Activated naive CD4-positive, alpha-beta T cell treated with anti-CD3 and anti-CD28 coated beads, Interleukin-2, amount 10 ng/mL, durations not matched to agents 7 days and 5 days (primary cell): ENCODE data around the gene UGT1A9.
"Not testable (repeated sequence)": the region's sequence is repeated elsewhere in the genome, so short reads cannot be mapped to it uniquely, and the experiment has no call there.

Experiments
- CTCF ChIA-PET: fragments of 350-600 bp; sonication (Branson Sonifier 250); formaldehyde crosslinking; loops from one replicate; lab custom pipeline; 2021; ENCODE audit warnings: antibody characterized with exemption; lab: Charles Lee
- DNase-seq: peaks from one replicate; pipeline ENCODE4 v3.0.0-alpha.2; 2020
- H3K27ac Mint-ChIP-seq: one replicate; pipeline ENCODE4 v1.8.0; 2021; ENCODE audit warnings: mild to moderate bottlenecking, moderate library complexity, mixed read lengths
- H3K27me3 Mint-ChIP-seq: one replicate; pipeline ENCODE4 v1.8.0; 2021; ENCODE audit warnings: mild to moderate bottlenecking, mixed read lengths
- H3K36me3 Mint-ChIP-seq: one replicate; pipeline ENCODE4 v1.8.0; 2021; ENCODE audit warnings: mixed read lengths
- H3K4me1 Mint-ChIP-seq: one replicate; pipeline ENCODE4 v1.8.0; 2021; ENCODE audit warnings: mixed read lengths
- H3K4me3 Mint-ChIP-seq: one replicate; pipeline ENCODE4 v1.8.0; 2021; ENCODE audit warnings: mild to moderate bottlenecking, moderate library complexity, mixed read lengths
- H3K9me3 Mint-ChIP-seq: one replicate; pipeline ENCODE4 v1.8.0; 2021; ENCODE audit warnings: mixed read lengths

The UGT1A9 gene

DNA sequence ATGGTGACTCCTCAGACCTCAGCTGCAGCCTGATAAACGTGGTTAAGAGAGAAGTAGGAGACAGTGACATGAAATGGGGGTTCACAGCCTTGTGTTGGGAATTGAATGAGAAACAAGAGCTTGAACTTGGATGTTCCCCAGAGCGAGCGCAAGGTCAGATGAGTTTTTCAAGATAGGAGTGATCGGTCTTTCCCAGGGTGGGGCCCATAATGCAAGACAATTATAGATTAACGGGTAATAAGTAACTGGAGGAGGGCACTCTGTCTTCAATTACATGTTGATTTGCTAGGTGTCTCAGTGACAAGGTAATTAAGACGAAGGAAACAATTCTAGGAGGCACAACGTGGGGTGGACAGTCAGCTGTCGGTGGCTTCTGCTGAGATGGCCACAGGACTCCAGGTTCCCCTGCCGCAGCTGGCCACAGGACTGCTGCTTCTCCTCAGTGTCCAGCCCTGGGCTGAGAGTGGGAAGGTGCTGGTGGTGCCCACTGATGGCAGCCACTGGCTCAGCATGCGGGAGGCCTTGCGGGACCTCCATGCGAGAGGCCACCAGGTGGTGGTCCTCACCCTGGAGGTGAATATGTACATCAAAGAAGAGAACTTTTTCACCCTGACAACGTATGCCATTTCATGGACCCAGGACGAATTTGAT lies 41.0 kb downstream of the UGT1A9 start, which contains the start of gene UGT1A5:
Gene UGT1A5, plus strand, starts transcription at position 297 of the 651 bp plus-strand sequence. Its CDS starts 85 bp downstream, at position 382.
- no peak for DNase-seq
- no peak within 1 kb of the TSS for H3K27ac Mint-ChIP-seq
- no peak within 1 kb of the TSS for H3K4me3 Mint-ChIP-seq
- no peaks in the 10 kb centered on the region for H3K9me3 Mint-ChIP-seq
- H3K27me3 Mint-ChIP-seq = peaks cover 34% of the 10 kb centered on the region
- CTCF ChIA-PET = interaction anchor here (0.8 to 2.1 kb wide), 5 partner anchors 22 to 308 kb away, joined by 3 to 5 read pairs (median 4); no protein-coding TSS in a partner anchor
- no peaks in the 10 kb centered on the region for H3K36me3 Mint-ChIP-seq
- H3K4me1 Mint-ChIP-seq = peaks cover 4% of the 10 kb centered on the region

DNA sequence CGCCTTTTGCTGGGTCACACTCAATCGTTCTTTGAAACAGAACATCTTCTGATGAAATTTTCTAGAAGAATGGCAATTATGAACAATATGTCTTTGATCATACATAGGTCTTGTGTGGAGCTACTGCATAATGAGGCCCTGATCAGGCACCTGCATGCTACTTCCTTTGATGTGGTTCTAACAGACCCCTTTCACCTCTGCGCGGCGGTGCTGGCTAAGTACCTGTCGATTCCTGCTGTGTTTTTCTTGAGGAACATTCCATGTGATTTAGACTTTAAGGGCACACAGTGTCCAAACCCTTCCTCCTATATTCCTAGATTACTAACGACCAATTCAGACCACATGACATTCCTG lies 41.5 kb downstream of the UGT1A9 start:
- Mint-ChIP-seq H3K4me3 (no peak overlapping the region), H3K27ac (no peak overlapping the region), H3K4me1 (peaks cover 4% of the 10 kb centered on the region)

DNA sequence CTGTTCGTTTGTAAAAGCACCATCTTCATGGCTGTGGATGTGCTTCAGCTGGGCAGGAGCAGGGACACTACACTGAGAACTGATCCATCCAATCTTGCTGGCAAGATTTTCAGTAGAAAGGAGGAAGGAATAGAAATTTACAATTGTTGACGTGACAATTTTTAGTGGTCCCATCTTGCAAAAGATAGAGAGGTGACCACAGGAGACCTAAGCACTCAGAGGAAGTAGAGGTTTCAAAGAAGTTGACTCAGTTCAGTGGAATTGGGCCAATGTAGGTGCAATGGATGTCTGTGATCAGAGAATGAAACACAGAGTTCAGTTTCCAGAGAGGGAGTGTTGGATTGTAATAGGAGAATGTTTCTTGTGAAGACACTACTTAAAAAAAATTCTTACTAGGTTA lies 42.4 kb downstream of the UGT1A9 start:
- H3K4me3 Mint-ChIP-seq = no peak overlapping the region
- H3K27me3 Mint-ChIP-seq = peaks cover 26% of the 10 kb centered on the region
- no peak for DNase-seq
- no peaks in the 10 kb centered on the region for H3K9me3 Mint-ChIP-seq
- H3K36me3 Mint-ChIP-seq = no peaks in the 10 kb centered on the region
- H3K27ac Mint-ChIP-seq = no peak overlapping the region
- H3K4me1 Mint-ChIP-seq = peaks cover 4% of the 10 kb centered on the region
- CTCF ChIA-PET = no interaction called here

More for the DNA sequence above, 41.5 kb downstream of the UGT1A9 start:
- DNase-seq = no peak
- CTCF ChIA-PET = interaction anchor here (2.1 kb wide), 1 partner anchor 270 kb away, joined by 4 read pairs; no protein-coding TSS in a partner anchor
- Mint-ChIP-seq H3K9me3 (no peaks in the 10 kb centered on the region), H3K36me3 (no peaks in the 10 kb centered on the region), H3K27me3 (peaks cover 33% of the 10 kb centered on the region)

DNA sequence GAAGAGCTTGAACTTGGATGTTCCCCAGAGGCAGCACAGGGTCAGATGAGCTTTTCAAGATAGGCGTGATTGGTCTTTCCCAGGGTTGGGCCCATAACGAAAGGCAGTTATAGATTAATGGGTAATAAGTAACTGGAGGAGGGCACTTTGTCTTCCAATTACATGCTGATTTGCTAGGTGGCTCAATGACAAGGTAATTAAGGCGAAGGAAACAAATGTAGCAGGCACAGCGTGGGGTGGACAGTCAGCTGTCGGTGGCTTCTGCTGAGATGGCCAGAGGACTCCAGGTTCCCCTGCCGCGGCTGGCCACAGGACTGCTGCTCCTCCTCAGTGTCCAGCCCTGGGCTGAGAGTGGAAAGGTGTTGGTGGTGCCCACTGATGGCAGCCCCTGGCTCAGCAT lies 46.9 kb downstream of the UGT1A9 start, which contains the start of gene UGT1A4:
Gene UGT1A4, plus strand, starts transcription at position 185 of the 400 bp plus-strand sequence. Its CDS starts 85 bp downstream, at position 270.
- Mint-ChIP-seq H3K27ac (no peak within 1 kb of the TSS), H3K27me3 (peaks cover 6% of the 10 kb centered on the region), H3K4me1 (peaks cover 4% of the 10 kb centered on the region), H3K4me3 (no peak within 1 kb of the TSS), H3K9me3 (no peaks in the 10 kb centered on the region), H3K36me3 (no peaks in the 10 kb centered on the region)
- no peak for DNase-seq
- CTCF ChIA-PET = no interaction called here

DNA sequence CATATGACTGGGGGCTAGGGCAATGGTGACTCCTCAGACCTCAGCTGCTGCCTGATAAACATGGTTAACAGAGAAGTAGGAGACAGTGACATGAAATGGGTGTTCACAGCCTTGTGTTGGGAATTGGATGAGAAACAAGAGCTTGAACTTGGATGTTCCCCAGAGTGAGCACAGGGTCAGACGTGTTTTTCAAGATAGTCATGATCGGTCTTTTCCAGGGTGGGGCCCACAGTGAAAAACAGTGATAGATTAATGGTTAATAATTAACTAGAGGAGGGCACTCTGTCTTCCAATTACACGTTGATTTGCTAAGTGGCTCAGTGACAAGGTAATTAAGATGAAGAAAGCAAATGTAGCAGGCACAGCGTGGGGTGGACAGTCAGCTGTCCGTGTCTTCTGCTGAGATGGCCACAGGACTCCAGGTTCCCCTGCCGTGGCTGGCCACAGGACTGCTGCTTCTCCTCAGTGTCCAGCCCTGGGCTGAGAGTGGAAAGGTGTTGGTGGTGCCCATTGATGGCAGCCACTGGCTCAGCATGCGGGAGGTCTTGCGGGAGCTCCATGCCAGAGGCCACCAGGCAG lies 57.1 kb downstream of the UGT1A9 start, which contains the start of gene UGT1A3:
Gene UGT1A3, plus strand, starts transcription at position 320 of the 579 bp plus-strand sequence. Its CDS starts 85 bp downstream, at position 405.
- H3K36me3 Mint-ChIP-seq = no peaks in the 10 kb centered on the region
- no peak for DNase-seq
- CTCF ChIA-PET = no interaction called here
- no peak within 1 kb of the TSS for H3K27ac Mint-ChIP-seq
- no peaks in the 10 kb centered on the region for H3K4me1 Mint-ChIP-seq
- H3K27me3 Mint-ChIP-seq = peaks cover 13% of the 10 kb centered on the region
- H3K4me3 Mint-ChIP-seq = no peak within 1 kb of the TSS
- no peaks in the 10 kb centered on the region for H3K9me3 Mint-ChIP-seq

DNA sequence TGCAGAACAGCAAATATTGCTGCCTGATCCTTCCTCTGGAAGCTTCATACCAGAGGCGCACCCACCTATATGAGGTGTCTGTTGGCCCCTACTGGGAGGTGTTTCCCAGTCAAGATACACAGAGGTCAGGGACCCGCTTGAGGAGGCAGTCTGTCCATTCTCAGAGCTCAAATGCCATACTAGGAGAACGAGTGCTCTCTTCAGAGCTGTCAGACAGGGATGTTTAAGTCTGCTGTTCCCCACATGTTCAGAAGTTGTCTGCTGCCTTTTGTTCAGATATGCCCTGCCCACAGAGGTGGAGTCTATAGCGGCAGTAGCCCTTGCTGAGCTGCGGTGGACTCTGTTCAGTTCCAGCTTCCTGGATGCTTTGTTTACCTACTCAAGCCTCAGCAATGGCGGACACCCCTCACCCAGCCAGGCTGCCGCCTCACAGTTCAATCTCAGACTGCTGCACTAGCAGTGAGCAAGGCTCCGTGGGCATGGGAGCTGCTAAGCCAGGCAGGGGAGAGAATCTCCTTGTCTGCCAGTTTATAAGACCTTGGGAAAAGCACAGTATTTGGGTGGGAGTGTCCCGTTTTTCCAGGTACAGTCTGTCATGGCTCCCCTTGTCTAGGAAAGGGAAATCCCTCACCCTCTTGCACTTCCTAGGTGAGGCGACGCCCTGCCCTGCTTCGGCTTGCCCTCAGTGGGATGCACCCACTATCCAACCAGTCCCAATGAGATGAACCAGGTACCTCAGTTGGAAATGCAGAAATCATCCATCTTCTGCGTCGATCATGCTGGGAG lies 65.4 kb downstream of the UGT1A9 start:
- H3K4me3 Mint-ChIP-seq, H3K36me3 Mint-ChIP-seq, H3K27me3 Mint-ChIP-seq, H3K27ac Mint-ChIP-seq, H3K4me1 Mint-ChIP-seq, CTCF ChIA-PET, H3K9me3 Mint-ChIP-seq, DNase-seq: not testable (repeated sequence)

DNA sequence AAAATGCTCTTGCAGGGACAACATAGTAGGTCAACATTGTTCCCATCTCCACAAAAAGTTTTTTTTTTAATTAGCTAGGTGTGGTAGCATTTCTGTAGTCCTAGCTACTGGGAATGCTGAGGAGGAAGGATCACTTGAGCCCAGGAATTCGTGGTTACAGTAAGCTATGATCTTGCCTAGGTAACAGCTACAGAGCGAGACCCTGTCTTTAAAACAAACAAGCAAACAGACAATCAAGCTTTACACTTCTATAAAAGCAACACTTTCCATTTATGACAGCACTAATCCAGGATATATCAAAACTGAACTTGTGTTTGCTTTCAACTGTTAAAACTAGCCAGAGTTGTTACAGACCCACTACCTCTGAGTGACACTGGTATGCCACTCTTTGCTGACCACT lies 69.2 kb downstream of the UGT1A9 start:
- H3K36me3 Mint-ChIP-seq = no peaks in the 10 kb centered on the region
- CTCF ChIA-PET = no interaction called here
- no peak for DNase-seq
- no peaks in the 10 kb centered on the region for H3K4me1 Mint-ChIP-seq
- H3K27me3 Mint-ChIP-seq = peaks cover 12% of the 10 kb centered on the region
- H3K4me3 Mint-ChIP-seq = no peak overlapping the region
- no peaks in the 10 kb centered on the region for H3K9me3 Mint-ChIP-seq
- no peak overlapping the region for H3K27ac Mint-ChIP-seq

DNA sequence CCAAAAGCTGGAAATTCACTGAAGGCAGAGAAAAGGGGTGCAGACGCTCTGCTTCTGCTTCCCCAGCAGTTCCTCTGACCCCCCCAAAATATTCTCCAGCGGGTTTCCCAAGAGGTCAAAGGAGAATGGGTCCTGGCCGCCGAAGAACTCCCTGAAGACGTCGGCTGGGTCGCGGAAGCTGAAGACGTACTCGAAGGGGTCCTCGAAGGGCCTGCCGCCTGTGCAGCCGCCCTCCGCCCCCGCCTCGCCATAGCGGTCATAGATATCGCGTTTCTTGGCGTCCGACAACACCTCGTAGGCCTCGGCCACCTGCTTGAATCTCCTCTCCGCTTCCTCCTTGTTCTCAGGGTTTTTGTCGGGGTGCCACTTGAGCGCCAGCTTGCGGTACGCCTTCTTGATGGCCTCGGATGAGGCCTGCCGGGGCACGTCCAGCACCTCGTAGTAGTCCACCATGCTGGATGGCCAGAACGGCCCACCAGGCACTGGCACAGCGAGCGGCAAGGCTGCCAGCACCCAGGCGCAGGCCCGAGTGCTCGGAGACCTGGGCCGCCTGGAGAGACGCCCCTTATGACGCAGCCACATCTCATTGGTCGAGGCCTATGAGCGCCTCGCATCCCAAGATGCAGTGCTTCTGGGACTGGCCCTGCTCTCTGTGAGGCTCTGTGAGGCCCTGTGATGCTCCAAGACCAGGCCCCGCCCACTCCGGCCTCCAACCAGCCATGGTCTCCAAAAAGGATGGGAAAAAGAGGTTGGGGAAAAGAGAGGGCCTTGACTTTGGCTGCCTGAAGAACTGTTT lies 72.0 kb downstream of the UGT1A9 start:
- CTCF ChIA-PET = no interaction called here
- Mint-ChIP-seq H3K4me3 (no peak overlapping the region), H3K27ac (no peak overlapping the region), H3K36me3 (no peaks in the 10 kb centered on the region), H3K9me3 (no peaks in the 10 kb centered on the region), H3K27me3 (peaks cover 5% of the 10 kb centered on the region), H3K4me1 (no peaks in the 10 kb centered on the region)
- no peak for DNase-seq

DNA sequence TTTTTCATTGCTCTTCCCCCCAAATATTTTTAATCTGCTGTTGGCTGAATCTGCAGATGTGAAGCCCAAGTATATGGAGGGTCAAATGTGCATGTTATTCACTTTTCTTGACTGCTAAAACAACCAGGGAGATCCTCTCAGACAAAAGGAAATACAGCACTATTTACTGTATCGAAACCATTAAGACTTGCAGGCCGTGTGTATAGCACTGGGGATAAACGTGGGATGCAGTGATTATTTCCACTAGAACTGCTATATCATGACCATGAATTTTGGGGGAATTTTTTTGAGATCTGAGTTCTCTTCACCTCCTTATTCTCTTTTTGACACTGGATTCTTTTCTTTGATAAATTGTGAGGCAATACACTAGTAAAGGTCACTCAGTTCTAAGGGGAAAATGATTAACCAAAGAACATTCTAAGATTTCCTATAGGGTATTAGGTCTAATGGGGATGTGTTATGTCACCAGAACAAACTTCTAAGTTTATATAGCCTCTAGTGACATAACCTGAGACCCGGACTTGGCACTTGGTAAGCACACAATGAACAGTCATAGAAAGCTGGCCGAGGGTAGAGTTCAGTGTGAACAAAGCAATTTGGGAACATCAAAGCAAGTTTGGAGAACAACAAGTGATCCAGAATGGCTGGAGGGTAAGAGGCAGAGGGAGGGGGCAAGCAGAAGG lies 73.5 kb downstream of the UGT1A9 start:
- Mint-ChIP-seq H3K9me3 (peaks cover 7% of the 10 kb centered on the region), H3K27me3 (peaks cover 10% of the 10 kb centered on the region), H3K36me3 (no peaks in the 10 kb centered on the region), H3K27ac (no peak overlapping the region), H3K4me3 (no peak overlapping the region), H3K4me1 (no peaks in the 10 kb centered on the region)
- CTCF ChIA-PET = no interaction called here
- no peak for DNase-seq

DNA sequence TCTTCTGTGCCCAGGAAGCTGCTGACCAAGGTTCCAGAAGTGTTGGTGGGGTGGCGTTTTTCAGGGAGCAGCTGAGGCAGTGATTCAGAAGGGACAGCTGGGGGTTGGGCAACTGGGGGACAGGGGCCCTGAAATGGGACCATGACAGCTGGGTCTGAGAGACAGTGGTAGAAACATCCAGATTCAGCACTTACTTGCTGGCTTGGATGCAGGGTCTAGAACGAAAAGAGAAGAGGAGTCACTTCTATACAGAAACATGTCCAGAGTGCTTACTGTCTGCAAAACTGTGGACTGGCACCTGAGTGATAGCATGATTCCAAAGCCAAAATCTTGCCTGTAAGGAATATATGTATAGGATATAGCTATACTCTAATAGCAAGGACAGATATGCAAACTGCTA lies 74.1 kb downstream of the UGT1A9 start:
- CTCF ChIA-PET, H3K4me1 Mint-ChIP-seq, H3K27ac Mint-ChIP-seq, H3K27me3 Mint-ChIP-seq, H3K36me3 Mint-ChIP-seq, DNase-seq, H3K9me3 Mint-ChIP-seq, H3K4me3 Mint-ChIP-seq: not testable (repeated sequence)

DNA sequence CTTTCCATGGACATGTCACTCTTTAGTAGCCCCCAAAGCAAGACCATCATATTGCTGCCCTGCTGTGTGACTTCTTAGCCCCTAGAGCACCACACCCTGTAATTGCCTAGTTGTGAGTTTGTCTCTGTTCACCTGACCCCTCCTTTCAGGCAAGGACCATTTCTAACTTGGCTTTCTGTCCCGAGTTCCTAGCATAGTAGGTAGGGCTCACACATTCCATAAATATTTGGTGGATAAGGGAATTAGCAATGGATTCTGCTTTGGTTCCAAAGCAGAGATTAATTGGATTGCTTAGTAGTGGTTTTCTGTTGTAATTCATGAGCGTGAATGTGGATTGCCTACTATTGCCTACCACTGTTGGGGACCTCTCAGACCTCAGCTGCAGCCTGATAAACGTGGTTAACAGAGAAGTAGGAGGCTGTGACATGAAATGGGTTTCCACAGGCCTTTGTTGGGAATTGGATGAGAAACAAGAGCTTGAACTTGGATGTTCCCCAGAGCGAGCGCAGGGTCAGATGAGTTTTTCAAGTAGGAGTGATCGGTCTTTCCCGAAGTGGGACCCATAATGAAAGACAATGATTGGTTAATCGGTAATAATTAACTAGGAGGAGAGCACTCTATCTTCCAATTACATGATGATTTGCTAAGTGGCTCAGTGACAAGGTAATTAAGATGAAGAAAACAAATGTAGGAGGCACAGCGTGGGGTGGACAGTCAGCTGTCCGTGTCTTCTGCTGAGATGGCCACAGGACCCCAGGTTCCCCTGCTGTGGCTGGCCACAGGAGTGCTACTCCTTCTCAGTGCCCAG lies 75.0 kb downstream of the UGT1A9 start:
- CTCF ChIA-PET = no interaction called here
- no peaks in the 10 kb centered on the region for H3K4me1 Mint-ChIP-seq
- peaks cover 10% of the 10 kb centered on the region for H3K27me3 Mint-ChIP-seq
- H3K4me3 Mint-ChIP-seq = no peak overlapping the region
- H3K9me3 Mint-ChIP-seq = peaks cover 15% of the 10 kb centered on the region
- no peaks in the 10 kb centered on the region for H3K36me3 Mint-ChIP-seq
- H3K27ac Mint-ChIP-seq = no peak overlapping the region
- no peak for DNase-seq

DNA sequence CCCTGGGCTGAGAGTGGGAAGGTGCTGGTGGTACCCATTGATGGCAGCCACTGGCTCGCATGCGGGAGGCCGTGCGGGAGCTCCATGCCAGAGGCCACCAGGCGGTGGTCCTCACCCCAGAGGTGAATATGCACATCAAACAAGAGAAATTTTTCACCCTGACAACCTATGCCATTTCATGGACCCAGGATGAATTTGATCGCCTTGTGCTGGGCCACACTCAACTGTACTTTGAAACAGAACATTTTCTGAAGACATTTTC lies 75.5 kb downstream of the UGT1A9 start:
- Mint-ChIP-seq H3K9me3 (peaks cover 15% of the 10 kb centered on the region), H3K4me1 (no peaks in the 10 kb centered on the region), H3K27ac (no peak overlapping the region), H3K4me3 (no peak overlapping the region), H3K36me3 (no peaks in the 10 kb centered on the region), H3K27me3 (peaks cover 13% of the 10 kb centered on the region)
- DNase-seq = no peak
- CTCF ChIA-PET = no interaction called here

DNA sequence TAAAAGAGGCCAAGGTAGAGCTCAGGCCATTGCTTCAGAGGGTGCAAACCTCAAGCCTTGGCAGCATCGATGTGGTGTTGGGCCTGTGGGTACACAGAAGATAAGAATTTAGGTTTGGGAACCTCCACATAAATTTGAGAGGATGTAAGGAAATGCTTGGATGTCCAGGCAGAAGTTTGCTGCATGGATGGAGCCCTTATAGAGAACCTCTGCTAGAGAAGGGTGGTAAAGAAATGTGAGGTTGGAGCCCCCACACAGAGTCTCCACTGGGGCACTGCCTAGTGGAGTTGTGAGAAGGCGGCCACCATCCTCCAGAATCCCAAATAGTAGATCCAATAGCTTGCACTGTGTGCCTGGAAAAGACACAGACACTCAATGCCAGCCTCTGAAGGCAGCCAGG lies 79.0 kb downstream of the UGT1A9 start:
- H3K4me3 Mint-ChIP-seq, CTCF ChIA-PET: not testable (repeated sequence)

More for the DNA sequence above, 79.0 kb downstream of the UGT1A9 start:
- Mint-ChIP-seq H3K9me3 (peaks cover 15% of the 10 kb centered on the region), H3K27me3 (peaks cover 10% of the 10 kb centered on the region)
- DNase-seq, H3K36me3 Mint-ChIP-seq, H3K27ac Mint-ChIP-seq, H3K4me1 Mint-ChIP-seq: not testable (repeated sequence)
